Inflammatory macrophage treated with lipopolysaccharide for 1 hour (primary cell): ENCODE results near the gene RFPL1.
A peak's percentile ranks its signal among the peaks of the same experiment; 100 is the strongest.
"Not testable (repeated sequence)": the region's sequence is repeated elsewhere in the genome, so short reads cannot be mapped to it uniquely, and the experiment has no call there.

ENCODE experiments used
- DNase-seq, 2 donors: peaks; one replicate each; pipeline ENCODE4 v3.0.0-alpha.2; 2020 to 2022

The RFPL1 gene

DNA sequence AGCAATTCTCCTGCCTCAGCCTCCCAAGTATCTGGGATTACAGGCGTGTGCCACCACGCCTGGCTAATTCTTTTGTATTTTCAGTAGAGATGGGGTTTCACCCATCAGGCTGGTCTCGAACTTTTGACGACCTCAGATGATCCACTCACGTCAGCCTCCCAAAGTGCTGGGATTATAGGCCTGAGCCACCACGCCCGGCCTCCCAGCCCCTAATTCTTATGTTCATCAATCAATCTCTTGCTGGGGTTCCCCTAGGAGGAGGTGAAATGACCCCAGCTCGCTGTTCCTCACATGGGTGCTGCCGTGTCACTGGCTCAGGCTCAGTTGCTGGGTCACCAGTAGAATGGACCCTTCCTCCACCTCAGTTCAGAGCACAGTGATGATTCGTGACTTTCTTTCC is at the start of gene RFPL1:
TSS of gene RFPL1 (plus strand) at position 301 of the 400 bp plus-strand sequence.
- not testable (repeated sequence) for DNase-seq

DNA sequence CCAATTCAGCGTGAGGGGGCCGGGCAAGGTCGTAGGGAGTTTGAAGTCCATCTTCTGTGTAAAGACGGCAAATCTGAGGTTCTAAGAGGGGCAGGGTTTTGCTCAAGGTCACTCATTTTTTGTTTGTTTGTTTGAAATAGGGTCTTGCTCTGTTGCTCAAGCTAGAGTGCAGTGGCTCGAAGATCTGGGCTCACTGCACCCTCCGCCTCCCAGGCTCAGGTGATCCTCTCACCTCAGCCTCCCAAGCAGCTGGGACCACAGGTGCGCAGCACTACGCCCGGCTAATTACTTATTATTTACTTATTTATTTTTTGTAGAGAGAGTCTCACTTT is 49.7 kb upstream of the RFPL1 start:
- no peak for DNase-seq

DNA sequence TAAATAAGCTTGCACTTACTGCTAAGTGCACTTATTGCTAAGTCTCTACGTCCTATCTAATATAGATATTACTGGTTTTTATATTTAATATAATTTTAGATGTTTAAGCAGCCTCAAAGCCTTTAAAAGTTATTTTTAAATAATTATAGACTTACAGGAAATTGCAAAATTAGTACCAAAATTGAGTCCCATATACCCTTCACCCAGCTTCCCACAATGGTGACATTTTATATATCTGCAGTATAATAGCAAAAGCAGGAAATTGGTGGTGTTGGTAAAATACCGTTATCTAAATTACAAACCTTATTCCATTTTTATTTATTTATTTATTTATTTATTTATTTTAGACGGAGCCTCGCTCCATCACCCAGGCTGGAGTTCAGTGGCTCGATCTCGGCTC is 48.1 kb upstream of the RFPL1 start:
- DNase-seq = no peak

DNA sequence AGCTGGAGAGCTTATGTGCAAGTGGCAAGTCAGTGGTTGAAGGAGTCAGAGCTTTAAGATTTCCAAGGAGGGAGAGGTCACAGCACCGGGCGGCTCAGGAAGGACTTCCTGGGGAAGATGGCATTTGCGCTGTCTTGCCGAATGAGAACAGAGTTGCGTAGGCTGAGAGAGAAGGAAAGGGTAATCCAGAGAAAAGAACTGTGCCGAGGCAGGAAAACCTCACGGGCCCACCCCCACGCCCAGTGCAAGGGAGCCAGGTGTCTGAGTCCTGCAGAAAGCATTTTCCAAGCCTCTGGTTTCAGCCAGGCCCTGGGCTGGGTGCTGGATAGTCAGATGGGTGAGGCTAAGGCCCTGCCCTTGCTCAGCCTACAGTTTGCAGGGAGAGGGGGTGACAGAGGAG is 46.8 kb upstream of the RFPL1 start:
- DNase-seq = no peak

DNA sequence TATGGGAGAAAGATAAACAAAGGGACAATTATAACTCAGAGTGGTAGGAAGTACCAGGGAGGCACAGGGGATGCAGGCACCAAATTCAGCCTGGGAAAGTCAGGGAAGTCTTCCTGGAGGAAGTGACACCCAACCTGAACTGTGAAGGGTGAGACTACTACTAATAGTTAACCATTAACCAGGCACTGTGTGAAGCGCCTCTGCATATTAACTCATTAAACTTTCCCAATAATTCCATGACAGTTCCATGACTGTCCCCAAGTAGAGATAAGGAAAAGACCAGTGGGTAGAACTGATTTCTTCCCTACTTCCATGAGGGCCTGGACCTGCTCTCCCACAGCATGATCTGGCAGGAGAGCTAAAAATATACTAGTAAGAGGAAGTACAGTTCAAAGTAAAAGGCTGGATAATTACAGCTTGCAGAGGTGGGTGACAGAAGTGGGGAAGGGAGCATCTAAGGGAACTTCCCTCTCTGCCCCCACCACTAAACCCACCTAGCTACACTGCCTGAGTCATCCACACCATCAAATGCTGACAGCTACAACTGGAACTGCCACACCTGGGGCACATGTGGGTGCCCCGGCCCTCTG is 45.3 kb upstream of the RFPL1 start:
- peak in 1 of 2 donors; percentile 56 for DNase-seq

DNA sequence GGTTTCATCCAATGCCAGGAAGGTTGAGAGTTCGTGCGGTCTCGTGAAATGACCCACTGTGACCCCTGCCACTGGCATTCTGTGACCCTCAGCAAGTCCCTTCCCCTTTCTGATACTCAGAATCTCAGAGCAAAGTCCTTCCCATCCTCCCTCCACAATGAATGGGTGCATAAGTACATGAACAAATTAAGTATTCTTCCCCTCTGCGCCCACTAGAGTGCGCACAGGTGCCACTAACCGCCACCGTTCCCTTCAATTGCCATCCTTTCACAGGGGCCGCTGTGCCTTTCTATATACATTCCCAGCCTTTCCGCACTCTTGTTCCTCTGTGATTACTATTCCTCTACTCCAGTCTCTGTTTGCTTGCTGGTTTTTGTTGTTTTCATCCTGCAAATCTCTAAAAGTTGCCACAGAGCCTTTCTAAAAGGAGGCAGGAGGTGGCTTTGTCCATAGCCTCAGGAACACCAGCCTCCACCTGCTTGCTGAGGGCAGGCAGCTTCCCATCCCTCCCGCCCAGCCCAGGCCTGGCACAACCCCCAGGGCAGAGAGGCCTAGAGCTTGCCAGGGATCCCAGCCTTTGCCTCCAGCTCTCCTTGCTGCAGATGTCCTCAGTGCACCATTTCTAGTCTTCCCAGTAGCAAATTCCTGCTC is 43.3 kb upstream of the RFPL1 start:
- DNase-seq = peak; percentile 52 to 85

DNA sequence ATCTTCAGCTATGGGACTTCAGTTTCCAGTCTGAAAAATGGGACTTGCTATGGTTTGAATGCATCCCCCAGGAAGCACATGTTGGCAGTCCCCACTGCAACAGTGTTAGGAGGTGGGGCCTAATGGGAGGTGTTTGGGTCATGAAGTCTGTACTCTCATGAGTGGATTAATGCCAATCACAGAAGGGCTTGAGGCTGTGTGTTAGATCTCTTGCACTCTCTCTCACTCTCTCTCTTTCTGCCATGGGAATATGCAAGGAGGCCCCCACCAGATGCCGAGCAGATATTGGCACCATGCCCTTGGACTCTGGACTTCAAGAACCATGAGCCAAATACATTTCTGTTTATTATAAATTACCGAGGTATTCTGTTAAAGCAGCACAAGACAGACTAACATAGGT is 42.3 kb upstream of the RFPL1 start:
- no peak for DNase-seq

DNA sequence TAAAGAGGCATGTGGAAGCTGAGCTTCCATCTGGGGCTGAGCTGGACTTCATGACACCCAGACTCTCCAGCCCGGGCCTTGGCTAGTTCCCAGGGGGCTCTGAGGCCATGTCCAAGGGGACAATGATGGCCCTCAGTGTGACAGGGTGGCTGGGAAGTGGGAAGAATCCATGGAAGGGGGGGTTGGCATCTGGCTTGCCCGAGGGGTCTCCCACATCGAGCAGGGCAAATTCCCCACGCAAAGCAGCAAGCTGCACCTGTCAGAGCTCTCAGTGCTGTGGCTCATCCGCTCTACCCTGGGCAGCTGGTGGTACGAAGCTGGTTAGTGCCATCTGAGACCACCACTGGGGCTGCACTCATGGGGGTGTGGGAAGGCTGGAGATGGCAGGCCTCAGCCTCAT is 40.6 kb upstream of the RFPL1 start:
- no peak for DNase-seq

DNA sequence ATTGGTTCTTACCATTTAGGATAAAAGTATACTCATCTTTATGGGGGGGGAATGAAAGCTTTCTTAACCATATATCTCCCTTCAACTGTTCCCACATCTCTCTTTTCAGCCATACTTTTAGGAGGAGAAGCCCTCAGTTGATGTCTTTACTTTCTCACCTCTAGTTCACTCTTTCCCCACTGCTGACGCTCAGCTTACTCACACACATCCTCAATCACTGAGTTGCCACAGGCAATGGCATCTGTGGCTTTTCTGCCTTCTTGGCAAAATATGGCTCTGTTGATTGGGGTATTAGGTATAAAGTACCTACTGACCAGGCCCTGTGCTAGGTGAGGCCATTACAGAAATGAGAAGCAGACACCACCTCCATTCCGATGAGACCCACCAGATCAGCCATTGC is 37.8 kb upstream of the RFPL1 start:
- DNase-seq = no peak

DNA sequence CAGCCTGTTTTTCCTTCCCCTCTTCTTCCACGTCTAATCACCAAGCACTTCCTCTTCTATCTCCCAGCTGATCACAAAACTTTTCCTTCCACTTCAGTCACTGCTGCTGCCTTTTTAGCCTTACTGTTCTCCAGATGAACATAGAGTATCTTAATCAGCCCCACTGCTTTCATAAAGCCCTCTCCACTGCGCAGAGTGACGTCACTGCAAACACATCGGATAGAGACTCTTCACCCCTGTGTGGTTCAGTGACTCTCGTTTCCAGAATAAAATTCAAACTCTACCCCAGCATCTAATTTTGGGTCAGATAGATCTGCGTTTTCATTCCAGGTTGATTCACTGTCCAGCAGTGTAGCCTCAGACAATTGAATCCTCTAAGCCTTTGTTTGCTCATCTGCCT is 36.8 kb upstream of the RFPL1 start:
- DNase-seq = not testable (repeated sequence)

DNA sequence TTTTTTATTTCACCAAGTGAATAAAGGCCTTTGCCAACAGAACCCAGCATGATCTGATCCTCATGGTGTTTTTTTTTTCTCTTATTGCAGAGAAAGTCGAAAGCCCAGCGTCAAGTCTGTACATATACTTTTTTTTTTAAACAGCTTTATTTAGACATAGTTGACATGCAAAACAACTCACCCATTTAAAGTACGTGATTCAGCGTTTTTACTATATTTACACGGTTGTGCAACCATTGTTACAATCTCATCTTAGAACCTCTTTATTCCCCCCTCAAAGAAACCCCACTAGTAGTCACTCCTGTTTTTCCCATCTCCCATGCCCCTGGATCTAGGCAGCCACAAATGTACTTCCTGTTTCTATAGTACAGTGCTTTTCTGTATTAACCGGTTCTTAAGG is 29.4 kb upstream of the RFPL1 start:
- DNase-seq = peak; percentile 10 to 13

DNA sequence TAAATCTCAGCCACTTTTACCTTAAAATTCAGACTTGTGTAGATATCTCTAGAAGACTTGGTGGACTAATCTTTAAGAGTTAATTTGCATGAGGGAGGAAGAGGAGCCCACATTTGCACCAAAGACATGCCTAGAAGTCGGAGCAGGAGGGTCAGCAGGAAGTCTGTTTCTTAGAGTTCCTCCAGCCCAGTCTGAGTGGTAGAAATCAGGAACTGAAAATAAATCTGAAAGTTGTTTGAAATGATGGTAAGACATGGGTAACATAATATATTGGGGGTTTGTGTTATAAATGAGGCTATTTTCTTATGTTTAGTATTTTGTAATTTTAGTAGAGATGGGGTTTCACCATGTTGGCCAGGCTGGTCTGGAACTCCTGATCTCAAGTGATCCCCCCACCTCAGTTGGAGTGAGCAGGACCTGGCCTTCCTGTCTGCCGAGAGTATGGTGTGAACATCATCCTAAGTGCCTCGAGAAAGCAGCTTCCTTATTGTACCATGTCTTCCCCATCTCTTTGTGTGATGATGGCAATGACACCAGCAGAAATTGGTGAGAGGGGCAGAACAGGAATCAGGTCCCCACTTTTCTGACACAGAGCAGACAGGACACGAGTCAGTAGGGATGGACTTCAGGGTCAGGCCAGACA is 26.7 kb upstream of the RFPL1 start:
- DNase-seq = peak; percentile 30 to 35

DNA sequence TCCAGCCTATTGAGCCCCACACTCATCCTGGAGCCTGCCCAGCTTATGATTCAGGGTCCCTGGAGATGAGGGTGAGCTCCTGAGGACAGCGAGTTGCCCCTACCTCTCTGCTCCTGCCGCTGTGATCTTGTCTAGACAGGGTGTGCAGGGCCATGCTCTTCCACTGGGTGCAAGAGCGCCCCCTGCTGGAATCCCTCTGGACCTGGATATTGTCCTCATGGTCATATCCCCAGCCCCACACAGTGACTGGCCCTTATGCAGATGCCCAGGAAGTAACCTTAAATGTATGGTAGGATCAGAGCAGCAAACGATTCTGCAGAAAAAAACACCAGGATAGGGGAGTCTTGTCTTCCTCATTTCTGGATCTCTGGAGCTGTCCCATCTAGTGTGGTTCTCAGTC is 25.6 kb upstream of the RFPL1 start:
- peak in 1 of 2 donors; percentile 15 for DNase-seq

DNA sequence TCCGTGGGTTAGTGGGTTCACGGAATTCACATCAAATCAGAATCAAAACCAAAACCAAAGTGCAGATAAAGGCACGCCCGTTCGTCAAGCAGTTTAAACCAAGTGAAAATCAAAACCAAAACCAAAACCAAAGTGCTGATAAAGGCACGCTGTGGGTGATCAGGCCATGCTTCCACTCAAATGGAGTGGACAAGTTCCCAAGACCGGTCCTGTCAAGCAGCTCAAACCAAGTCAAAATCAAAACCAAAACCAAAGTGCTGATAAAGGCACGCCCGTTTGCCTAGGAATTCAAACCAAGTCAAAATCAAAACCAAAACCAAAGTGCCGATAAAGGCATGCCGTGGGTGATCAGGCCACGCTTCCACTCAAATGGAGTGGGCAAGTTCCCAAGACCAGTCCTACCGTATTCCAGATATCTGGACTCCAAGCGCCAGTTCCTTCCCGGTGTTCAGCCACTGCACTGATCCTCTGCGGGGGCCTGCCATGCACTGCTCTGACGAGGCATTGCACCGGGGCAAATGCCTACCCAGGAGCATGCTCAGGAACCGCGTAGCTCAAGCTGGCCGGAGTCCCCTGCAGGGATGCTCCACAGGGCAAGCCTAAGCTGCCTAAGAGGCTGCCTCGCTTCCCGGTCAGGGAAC is 23.3 kb upstream of the RFPL1 start:
- peak; percentile 69 to 76 for DNase-seq

DNA sequence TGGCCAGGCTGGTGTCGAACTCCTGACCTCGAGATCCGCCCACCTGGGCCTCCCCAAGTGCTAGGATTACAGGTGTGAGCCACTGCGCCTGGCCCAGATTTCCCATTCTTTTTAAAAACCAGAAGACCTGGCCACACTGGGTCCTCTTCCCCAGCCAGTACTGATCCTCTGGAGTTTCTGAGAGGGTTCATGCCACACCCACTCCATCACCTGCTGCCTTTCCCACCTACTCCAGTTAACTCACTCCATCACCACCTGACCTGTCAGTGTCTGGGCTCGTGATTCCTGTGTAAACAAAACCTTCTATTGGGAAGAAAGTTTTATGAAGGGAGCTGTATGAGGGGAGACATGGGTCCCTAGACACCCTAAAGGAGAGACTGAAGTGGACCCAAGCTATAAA is 19.7 kb upstream of the RFPL1 start:
- not testable (repeated sequence) for DNase-seq

DNA sequence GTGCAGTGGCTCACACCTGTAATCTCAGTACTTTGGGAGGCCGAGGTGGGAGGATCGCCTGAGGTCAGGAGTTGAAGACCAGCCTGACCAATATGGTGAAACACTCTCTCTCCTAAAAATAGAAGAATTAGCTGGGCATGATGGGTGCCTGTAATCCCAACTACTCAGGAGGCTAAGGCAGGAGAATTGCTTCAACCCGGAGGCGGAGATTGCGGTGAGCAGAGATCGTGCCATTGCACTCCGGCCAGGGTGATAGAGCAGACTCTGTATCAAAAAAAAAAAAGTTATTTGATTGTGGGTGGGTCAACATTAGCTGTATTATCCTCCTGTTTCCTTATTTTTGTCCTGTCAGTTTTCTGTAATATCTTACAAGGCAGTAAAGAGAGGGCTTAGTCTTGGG is 11.9 kb upstream of the RFPL1 start:
- DNase-seq = no peak

DNA sequence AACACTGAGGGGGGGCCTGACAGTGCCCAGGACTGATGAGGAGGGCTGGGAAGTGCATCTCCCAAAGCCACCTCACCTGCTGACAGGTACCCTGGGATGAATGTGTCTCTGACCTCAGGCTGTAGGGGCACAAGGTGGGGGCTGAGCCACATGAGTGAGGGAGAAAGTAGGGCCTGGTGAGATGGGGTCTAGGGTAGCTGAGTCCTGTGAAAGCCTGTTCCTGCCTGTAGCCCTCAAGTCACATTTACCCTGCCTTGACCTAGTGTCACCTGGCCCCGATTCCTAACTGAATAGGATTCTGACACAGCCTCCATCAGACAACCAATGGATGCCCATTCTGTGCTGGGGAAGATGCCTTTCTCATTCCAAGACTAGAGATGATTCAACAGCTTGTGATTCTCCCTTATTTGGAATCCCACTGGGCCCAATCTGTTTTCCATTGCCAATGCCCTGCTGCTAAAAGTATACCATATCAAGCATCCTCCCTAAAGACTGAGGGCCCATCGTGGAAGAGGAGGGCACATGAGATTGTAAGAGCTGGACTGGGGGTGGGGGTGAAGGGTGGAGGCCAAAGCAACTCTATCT is 11.1 kb upstream of the RFPL1 start:
- no peak for DNase-seq

DNA sequence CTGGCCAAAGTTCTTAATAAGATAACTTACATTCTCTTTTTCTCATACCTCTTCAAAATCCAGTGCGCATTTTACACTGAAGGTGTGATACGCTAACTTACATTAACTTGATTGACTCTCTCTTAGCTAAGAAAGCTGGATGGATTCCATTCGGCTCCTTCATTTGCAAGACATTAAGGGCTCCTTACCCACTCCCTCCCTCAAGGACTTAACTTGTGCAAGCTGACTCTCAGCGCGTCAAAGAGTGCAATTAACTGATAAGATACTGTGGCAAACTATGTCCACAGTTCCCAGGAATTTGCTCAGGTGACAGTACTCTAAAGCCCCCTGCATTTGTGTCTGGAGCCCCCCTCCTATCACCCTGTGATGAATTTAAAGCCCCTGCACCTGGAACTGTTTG is 6.4 kb upstream of the RFPL1 start:
- no peak for DNase-seq

DNA sequence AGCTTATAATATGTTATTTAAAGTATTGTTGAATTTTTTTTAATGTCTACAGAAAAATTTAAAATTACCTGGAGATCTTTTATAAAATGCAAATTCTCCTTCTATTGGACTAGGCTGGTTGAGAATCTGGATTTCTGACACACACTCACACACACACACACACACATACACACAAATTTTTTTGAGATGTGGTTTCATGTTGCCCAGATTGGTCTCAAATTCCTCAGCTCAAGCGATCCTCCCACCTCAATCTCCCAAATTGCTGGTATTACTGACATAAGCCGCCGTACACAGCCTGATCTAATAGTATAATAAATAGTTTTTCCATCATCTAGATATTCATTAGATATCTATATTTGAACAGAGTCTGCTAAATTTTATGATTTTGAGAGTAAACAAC is 4.5 kb upstream of the RFPL1 start:
- DNase-seq = no peak

DNA sequence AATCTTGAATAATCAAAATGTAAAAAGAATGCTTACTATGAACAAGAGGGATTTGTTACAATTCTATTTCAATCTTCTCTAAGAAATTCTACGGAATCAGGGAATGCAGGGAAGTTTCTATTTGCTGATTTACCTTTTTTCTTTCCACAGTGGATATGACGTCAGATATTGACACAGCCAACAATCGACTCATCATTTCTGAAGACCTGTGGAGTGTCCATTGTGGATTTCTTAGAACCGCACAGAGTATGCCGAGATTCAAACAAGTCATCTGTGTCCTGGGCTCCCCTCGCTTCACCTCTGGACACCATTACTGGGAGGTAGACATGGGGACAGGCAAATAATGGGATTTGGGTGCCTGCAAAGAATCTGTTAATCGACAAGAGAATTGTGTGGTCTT is 4.1 kb upstream of the RFPL1 start:
- DNase-seq = no peak

DNA sequence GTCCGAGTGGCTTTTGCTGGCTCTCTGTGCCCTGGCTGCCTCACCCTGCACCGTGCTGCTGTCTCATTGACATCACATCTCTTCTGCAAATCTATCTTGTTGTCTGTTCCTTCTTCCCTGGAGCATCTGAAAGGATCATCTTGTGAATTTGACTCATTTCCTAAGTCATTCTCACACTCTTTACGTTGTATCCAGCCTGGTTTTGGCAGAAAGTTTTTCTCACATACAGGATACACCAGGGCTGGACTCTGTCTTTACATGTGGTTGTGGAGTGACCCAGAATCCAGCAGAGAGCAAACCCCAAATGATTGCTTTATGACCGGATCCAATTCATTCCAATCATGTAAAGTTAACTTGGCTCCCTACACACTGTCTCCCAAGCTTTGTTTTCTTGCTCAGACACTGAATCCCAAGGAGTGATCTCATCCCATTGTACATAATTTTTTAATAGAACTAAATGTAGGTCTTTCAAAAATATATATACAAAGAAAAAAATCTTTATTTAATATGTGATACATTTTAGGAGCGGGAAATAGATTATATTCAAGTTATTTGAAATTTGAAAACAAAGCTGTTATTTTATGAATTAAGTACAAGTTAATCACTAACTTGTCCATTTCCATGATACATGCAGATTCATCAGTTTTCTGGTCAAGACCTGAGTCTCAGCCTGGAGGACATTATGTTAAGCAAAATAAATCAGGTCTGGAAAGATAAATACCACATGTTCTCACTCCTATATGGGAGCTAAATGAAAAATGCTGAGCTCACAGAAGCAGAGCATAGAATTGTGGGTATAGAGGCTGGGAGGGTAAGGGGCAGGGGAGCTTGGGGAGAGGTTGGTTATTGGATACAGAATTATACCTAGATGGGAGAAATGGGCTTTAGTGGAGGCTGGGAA is 2.9 kb upstream of the RFPL1 start:
- DNase-seq = no peak

DNA sequence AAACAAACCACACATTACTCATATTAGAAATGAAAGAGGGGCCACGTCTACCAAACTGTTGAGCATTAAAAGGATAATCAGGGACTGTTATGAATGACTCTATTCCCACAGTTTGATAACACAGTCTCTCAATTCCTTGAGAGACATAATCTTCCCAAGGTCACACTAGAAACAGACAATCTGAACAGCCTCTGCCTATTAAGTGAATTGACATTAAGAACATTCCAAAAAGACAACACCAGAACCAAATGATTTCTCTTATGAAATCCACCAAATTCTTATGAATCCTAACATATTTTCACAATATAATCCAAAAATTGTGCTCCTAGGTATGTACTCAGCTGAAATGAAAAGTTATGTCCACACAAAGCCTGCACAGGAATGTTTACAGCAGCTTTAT is 4.6 kb downstream of the RFPL1 start:
- no peak for DNase-seq

DNA sequence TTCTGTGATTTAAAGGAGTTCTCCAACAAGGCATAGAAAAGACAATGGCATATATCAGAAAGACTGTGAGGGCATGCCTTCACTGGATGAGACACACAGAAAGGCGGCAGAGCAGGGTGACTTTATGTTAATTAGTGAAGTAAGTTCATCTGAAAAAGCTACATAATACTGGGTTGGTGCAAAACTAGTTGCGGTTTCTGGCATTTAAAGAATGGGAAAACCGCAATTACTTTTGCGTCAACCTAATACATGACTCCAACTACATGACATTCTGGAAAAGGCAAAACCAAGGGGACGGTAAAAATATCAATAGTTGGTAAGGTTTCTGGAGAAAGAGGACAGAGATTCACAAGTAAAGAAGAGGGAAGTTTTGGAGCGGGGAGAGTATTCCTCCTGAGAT is 5.1 kb downstream of the RFPL1 start:
- no peak for DNase-seq
